Esophagus squamous epithelium (tissue), 4 donors: ENCODE results near the gene KCND2.

ENCODE experiments used
- POLR2A ChIP-seq, 4 donors: fragments of 450-650 bp; IDR thresholded peaks; one replicate each; pipeline ENCODE4 v1.6.1; 2017; ENCODE audit warnings: antibody characterized with exemption in 4 of 4, mild to moderate bottlenecking in 4 of 4, moderate library complexity in 3 of 4
- TF ChIP-seq, protein P1 (sequence below), 6 experiments: fragments of 450-650 bp in 4 of 6; fragments of 200-600 bp in 2 of 6; sonication (generic) in 2 of 6; IDR thresholded peaks; one replicate each; pipeline ENCODE4 v1.5.1; 2016 to 2019; ENCODE audit warnings: antibody characterized with exemption in 6 of 6, mild to moderate bottlenecking in 4 of 6, moderate library complexity in 4 of 6

DNA sequence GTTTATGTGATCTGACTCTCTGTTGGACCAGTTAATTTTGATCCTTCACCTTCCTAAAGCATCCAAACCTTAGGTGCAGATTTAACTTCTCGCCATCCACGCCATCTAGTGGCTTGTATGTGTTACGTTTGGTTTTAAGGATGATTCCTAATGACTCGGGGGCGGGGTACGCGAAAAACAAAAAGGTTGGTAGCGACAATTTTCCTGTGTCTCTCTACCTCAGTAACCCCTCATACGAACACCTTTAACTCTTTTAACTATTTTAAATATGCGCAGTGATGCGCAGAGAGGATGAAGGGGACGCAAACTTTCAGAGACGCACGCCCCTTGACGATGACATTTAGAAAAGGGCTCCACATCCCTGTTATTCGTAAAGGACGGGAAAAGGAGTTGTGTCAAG, 714 bp upstream of the KCND2 start:
- TF ChIP-seq, protein P1, sequence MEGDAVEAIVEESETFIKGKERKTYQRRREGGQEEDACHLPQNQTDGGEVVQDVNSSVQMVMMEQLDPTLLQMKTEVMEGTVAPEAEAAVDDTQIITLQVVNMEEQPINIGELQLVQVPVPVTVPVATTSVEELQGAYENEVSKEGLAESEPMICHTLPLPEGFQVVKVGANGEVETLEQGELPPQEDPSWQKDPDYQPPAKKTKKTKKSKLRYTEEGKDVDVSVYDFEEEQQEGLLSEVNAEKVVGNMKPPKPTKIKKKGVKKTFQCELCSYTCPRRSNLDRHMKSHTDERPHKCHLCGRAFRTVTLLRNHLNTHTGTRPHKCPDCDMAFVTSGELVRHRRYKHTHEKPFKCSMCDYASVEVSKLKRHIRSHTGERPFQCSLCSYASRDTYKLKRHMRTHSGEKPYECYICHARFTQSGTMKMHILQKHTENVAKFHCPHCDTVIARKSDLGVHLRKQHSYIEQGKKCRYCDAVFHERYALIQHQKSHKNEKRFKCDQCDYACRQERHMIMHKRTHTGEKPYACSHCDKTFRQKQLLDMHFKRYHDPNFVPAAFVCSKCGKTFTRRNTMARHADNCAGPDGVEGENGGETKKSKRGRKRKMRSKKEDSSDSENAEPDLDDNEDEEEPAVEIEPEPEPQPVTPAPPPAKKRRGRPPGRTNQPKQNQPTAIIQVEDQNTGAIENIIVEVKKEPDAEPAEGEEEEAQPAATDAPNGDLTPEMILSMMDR (IDR thresholded peaks at IDR 0.05): peak in 5 of 6 experiments; percentile 24 to 50 (median 33)
- TF ChIP-seq POLR2A (IDR thresholded peaks at IDR 0.05): no peak
